H1 (cell line): Measurements from ENCODE around the gene JOSD1. TPM values are rescaled to one million over a fixed set of nuclear protein-coding genes. Genes with fewer than 3 reads are reported as not detected.

Experiments used
- CTCF ChIA-PET: fragments of 300-600 bp; sonication (Branson Sonifier 250); formaldehyde crosslinking; loops from one replicate; lab custom pipeline; 2021; ENCODE audit not compliant: partially characterized antibody; lab: Charles Lee
- POLR2A ChIA-PET: fragments of 300-600 bp; sonication (Branson Sonifier 250); formaldehyde crosslinking; loops from one replicate; lab custom pipeline; 2021; ENCODE audit warnings: inconsistent platforms; ENCODE audit not compliant: partially characterized antibody; lab: Charles Lee
- DNase-seq, 2 experiments: peaks; one replicate each; pipeline versions ENCODE4 v3.0.0 to v3.0.0-alpha.2; 2010 to 2022; ENCODE audit warnings: low spot score in 2 of 2, low read depth in 1 of 2, mixed read lengths in 1 of 2
- FAIRE-seq: peaks from 2 replicates; lab custom pipeline; 2011; peaks lifted over from hg19 to GRCh38; lab: Jason Lieb, UNC
- H2AFZ ChIP-seq: 2 replicates; pipeline ENCODE4 v1.8.1; 2012; ENCODE audit warnings: low read length, inconsistent platforms
- H2AK5ac ChIP-seq: 2 replicates; pipeline ENCODE4 v1.6.1; 2013; ENCODE audit warnings: low read depth, low read length
- H2BK120ac ChIP-seq: replicated peaks from 2 replicates; pipeline ENCODE3; 2013; ENCODE audit warnings: low read depth, low read length, inconsistent platforms
- H2BK12ac ChIP-seq: 2 replicates; pipeline ENCODE4 v1.6.1; 2013; ENCODE audit warnings: low read depth, low read length
- H2BK15ac ChIP-seq: 2 replicates; pipeline ENCODE4 v1.6.1; 2013; ENCODE audit warnings: low read length
- H2BK20ac ChIP-seq: 2 replicates; pipeline ENCODE4 v1.6.1; 2013; ENCODE audit warnings: low read length
- H2BK5ac ChIP-seq: 2 replicates; pipeline ENCODE4 v1.6.1; 2013; ENCODE audit warnings: low read depth, low read length
- H3K14ac ChIP-seq: 2 replicates; pipeline ENCODE4 v1.6.1; 2013; ENCODE audit warnings: inconsistent platforms; ENCODE audit not compliant: insufficient read length
- H3K18ac ChIP-seq: 2 replicates; pipeline ENCODE4 v1.6.1; 2013; ENCODE audit warnings: low read length; ENCODE audit errors: extremely low read depth
- H3K23ac ChIP-seq: 2 replicates; pipeline ENCODE4 v1.6.1; 2013; ENCODE audit warnings: inconsistent platforms; ENCODE audit not compliant: insufficient read length
- H3K23me2 ChIP-seq: 2 replicates; pipeline ENCODE4 v1.6.1; 2013; ENCODE audit warnings: low read depth, low read length
- H3K27ac ChIP-seq: 2 replicates; pipeline ENCODE4 v1.6.1; 2011; ENCODE audit warnings: low read depth, low read length, inconsistent platforms
- H3K27me3 ChIP-seq, 4 experiments: replicated peaks in 1 of 4; 1 replicate in 1 of 4; 2 replicates in 3 of 4; pipeline versions ENCODE4 v1.6.1 to v1.8.1; 2011 to 2013; ENCODE audit warnings: low read length in 3 of 4, mild to moderate bottlenecking in 3 of 4, inconsistent platforms in 2 of 4, mixed read lengths in 2 of 4, moderate library complexity in 1 of 4; ENCODE audit not compliant: control insufficient read depth in 3 of 4, insufficient read depth in 3 of 4; ENCODE audit errors: extremely low read depth in 1 of 4
- H3K36me3 ChIP-seq, 4 experiments: 2 replicates each; pipeline versions ENCODE4 v1.6.1 to v1.8.1; 2011 to 2013; ENCODE audit warnings: mild to moderate bottlenecking in 4 of 4, low read length in 3 of 4, moderate library complexity in 2 of 4, control low read depth in 1 of 4, inconsistent platforms in 1 of 4; ENCODE audit not compliant: insufficient read depth in 4 of 4, control insufficient read depth in 2 of 4
- H3K4ac ChIP-seq: replicated peaks from 2 replicates; pipeline ENCODE3; 2013; ENCODE audit warnings: low read length, low read depth, mixed read lengths, inconsistent platforms; ENCODE audit not compliant: insufficient read length
- H3K4me1 ChIP-seq, 4 experiments: replicated peaks in 1 of 4; 1 replicate in 1 of 4; 2 replicates in 3 of 4; pipeline versions ENCODE4 v1.6.1 to v1.8.1; 2011 to 2013; ENCODE audit warnings: low read length in 3 of 4, inconsistent platforms in 2 of 4, mixed read lengths in 1 of 4; ENCODE audit not compliant: insufficient read depth in 4 of 4, control insufficient read depth in 3 of 4
- H3K4me2 ChIP-seq, 2 experiments: 2 replicates each; pipeline versions ENCODE4 v1.6.1 to v1.8.1; 2011 to 2013; ENCODE audit warnings: low read depth in 2 of 2, low read length in 2 of 2, control low read depth in 1 of 2, inconsistent platforms in 1 of 2, mild to moderate bottlenecking in 1 of 2; ENCODE audit not compliant: insufficient read depth in 1 of 2
- H3K4me3 ChIP-seq, 4 experiments: fragments of 200-600, 300-600 bp in 1 of 4; sonication (generic), shearing (Covaris generic), sonication (Bioruptor Twin) in 1 of 4; 2 replicates each; pipeline versions ENCODE4 v1.5.1 to v1.8.1; 2011 to 2016; ENCODE audit warnings: low read length in 4 of 4, low read depth in 3 of 4, control low read depth in 2 of 4, inconsistent platforms in 2 of 4, mild to moderate bottlenecking in 2 of 4, mixed read lengths in 1 of 4, moderate library complexity in 1 of 4; ENCODE audit not compliant: insufficient read depth in 2 of 4; ENCODE audit errors: extremely low read depth in 1 of 4
- H3K56ac ChIP-seq: replicated peaks from 2 replicates; pipeline ENCODE3; 2013; ENCODE audit warnings: low read depth, mild to moderate bottlenecking, mixed read lengths, low read length, inconsistent platforms; ENCODE audit not compliant: insufficient read length
- H3K79me1 ChIP-seq: 2 replicates; pipeline ENCODE4 v1.6.1; 2013; ENCODE audit warnings: low read depth, low read length, control low read depth
- H3K79me2 ChIP-seq, 2 experiments: 2 replicates each; pipeline versions ENCODE4 v1.6.1 to v1.8.1; 2012 to 2013; ENCODE audit warnings: low read length in 2 of 2, mild to moderate bottlenecking in 2 of 2, inconsistent platforms in 1 of 2; ENCODE audit not compliant: insufficient read depth in 2 of 2, control insufficient read depth in 1 of 2
- H3K9ac ChIP-seq, 4 experiments: replicated peaks in 1 of 4; 1 replicate in 1 of 4; 2 replicates in 3 of 4; pipeline versions ENCODE4 v1.6.1 to v1.8.1; 2011 to 2013; ENCODE audit warnings: low read depth in 3 of 4, low read length in 3 of 4, control low read depth in 2 of 4, mild to moderate bottlenecking in 2 of 4, moderate library complexity in 2 of 4, inconsistent platforms in 1 of 4; ENCODE audit errors: extremely low read depth in 1 of 4
- H3K9me3 ChIP-seq, 2 experiments: 2 replicates each; pipeline versions ENCODE4 v1.6.1 to v1.8.1; 2012 to 2013; ENCODE audit warnings: mild to moderate bottlenecking in 2 of 2, moderate library complexity in 2 of 2, control low read depth in 1 of 2, inconsistent platforms in 1 of 2, low read depth in 1 of 2, low read length in 1 of 2, mixed read lengths in 1 of 2; ENCODE audit not compliant: insufficient read depth in 2 of 2
- H4K20me1 ChIP-seq, 2 experiments: replicated peaks in 1 of 2; 2 replicates each; pipeline versions ENCODE3 to v1.8.1; 2011 to 2013; ENCODE audit warnings: inconsistent platforms in 2 of 2, low read length in 2 of 2, mild to moderate bottlenecking in 1 of 2; ENCODE audit not compliant: insufficient read depth in 2 of 2, control insufficient read depth in 1 of 2
- H4K5ac ChIP-seq: 2 replicates; pipeline ENCODE4 v1.6.1; 2013; ENCODE audit warnings: low read length, low read depth, mixed read lengths, inconsistent platforms; ENCODE audit not compliant: insufficient read length
- H4K8ac ChIP-seq: 2 replicates; pipeline ENCODE4 v1.8.0; 2013; ENCODE audit warnings: mild to moderate bottlenecking, moderate library complexity, low read length, inconsistent platforms; ENCODE audit not compliant: insufficient read depth; ENCODE audit errors: extremely low read depth
- H4K91ac ChIP-seq: replicated peaks from 2 replicates; pipeline ENCODE3; 2013; ENCODE audit warnings: low read length, mixed read lengths, inconsistent platforms; ENCODE audit not compliant: insufficient read length
- ATF3 ChIP-seq: IDR thresholded peaks from 2 replicates; pipeline ENCODE4 v1.6.1; 2011; ENCODE audit warnings: low read depth, mild to moderate bottlenecking, low read length; ENCODE audit not compliant: insufficient read depth
- CBX5 ChIP-seq: fragments of 300-800, 300-1000 bp; sonication (generic); IDR thresholded peaks from 2 replicates; pipeline ENCODE4 v1.7.1; 2016; ENCODE audit warnings: antibody characterized with exemption, low read length, low read depth
- GTF2F1 ChIP-seq: IDR thresholded peaks from 2 replicates; pipeline ENCODE4 v1.6.1; 2012; ENCODE audit warnings: low read depth, low read length, improper control_type of control experiment, borderline replicate concordance
- JUND ChIP-seq: IDR thresholded peaks from 2 replicates; pipeline ENCODE4 v1.6.1; 2011; ENCODE audit warnings: mild to moderate bottlenecking, improper control_type of control experiment, low read length
- KDM4A ChIP-seq: IDR thresholded peaks from one replicate; pipeline ENCODE4 v1.7.1; 2012; ENCODE audit warnings: low read depth, mild to moderate bottlenecking, moderate library complexity, low read length, inconsistent platforms; ENCODE audit not compliant: severe bottlenecking
- KDM5A ChIP-seq: fragments of 200-600 bp; IDR thresholded peaks from 2 replicates; pipeline ENCODE4 v1.7.1; 2012; ENCODE audit warnings: mild to moderate bottlenecking, low read length, inconsistent platforms, mixed read lengths
- RAD21 ChIP-seq, 2 experiments: IDR thresholded peaks in 1 of 2; conservative IDR thresholded peaks in 1 of 2; 2 replicates each; pipeline ENCODE4 v1.6.1; 2011; ENCODE audit warnings: low read depth in 2 of 2, low read length in 2 of 2, improper control_type of control experiment in 1 of 2, inconsistent platforms in 1 of 2, mild to moderate bottlenecking in 1 of 2, moderate library complexity in 1 of 2
- RXRA ChIP-seq: IDR thresholded peaks from 2 replicates; pipeline ENCODE4 v1.6.1; 2011; ENCODE audit warnings: low read depth, mild to moderate bottlenecking, low read length, moderate library complexity; ENCODE audit not compliant: insufficient read depth
- SP4 ChIP-seq: IDR thresholded peaks from 2 replicates; pipeline ENCODE4 v1.6.1; 2012; ENCODE audit warnings: low read length, inconsistent platforms
- TAF7 ChIP-seq: optimal IDR thresholded peaks from 2 replicates; pipeline ENCODE3; 2011; ENCODE audit warnings: low read depth, mild to moderate bottlenecking, inconsistent platforms, low read length, moderate library complexity, borderline replicate concordance
- ZNF274 ChIP-seq: IDR thresholded peaks from 2 replicates; pipeline ENCODE4 v1.7.0; 2012; ENCODE audit warnings: low read length, borderline replicate concordance; ENCODE audit errors: extremely low read depth
- WGBS, 2 experiments: shearing (Covaris generic) in 1 of 2; methylation state at CpG; one replicate each; pipeline versions ENCODE4 v1.1.6 to v1.1.7; 2013 to 2015; ENCODE audit warnings: low lambda C conversion rate in 2 of 2, mixed read lengths in 2 of 2, inconsistent platforms in 1 of 2, low coverage in 1 of 2, missing lambda C conversion rate in 1 of 2; ENCODE audit not compliant: insufficient replicate concordance in 2 of 2, insufficient coverage in 1 of 2, insufficient read length in 1 of 2; ENCODE audit errors: extremely low coverage in 1 of 2, missing lambda C conversion rate in 1 of 2; 5-methylcytosine and 5-hydroxymethylcytosine counted together
- polyA plus RNA-seq, 7 experiments: library from polyadenylated mRNA; depleted of rRNA in 3 of 7; stranded (reverse) in 5 of 7; unstranded in 2 of 7; fragments of >200 nt in 5 of 7; fragments of 200-250 nt in 2 of 7; gene quantifications; 1 replicate in 5 of 7; 2 replicates in 1 of 7; 4 replicates in 1 of 7; pipeline versions ENCODE4 v1.2.1 to v1.2.3, GENCODE V29; 2011 to 2013; ENCODE audit warnings: missing spikeins in 2 of 7, mixed read lengths in 2 of 7
- total RNA-seq: library from RNA; stranded (reverse); fragmentation: NEBNext Ultra II Directional; extraction: Animal tissue kit (Norgen Biotek cat#: 25700); gene quantifications from 2 replicates; pipeline ENCODE4 v1.2.1, GENCODE V29; 2021

The JOSD1 gene
- total and polyA plus RNA-seq, 2 of the 8 experiments (the other 6 are each of a cell fraction or from before 2014, with no cell fraction given) = 18.4 to 20.2 TPM

- H3K23ac ChIP-seq = no peak overlapping the region
- H3K27ac ChIP-seq = peak overlapping the region; percentile 99
- H3K14ac ChIP-seq = no peak overlapping the region
- CTCF ChIA-PET = no interaction called here
- H2AK5ac ChIP-seq = no peak overlapping the region
- H4K91ac ChIP-seq = no peak overlapping the region
- POLR2A ChIA-PET = interaction anchor here (0.9 to 1.4 kb wide), 3 partner anchors 12 to 50 kb away, joined by 3 read pairs; partner anchors contain the start of gene GTPBP1
- H3K79me2 ChIP-seq = 0 out of 4 replicates have a peak, but pooled peaks cover 0 to 7% of the 10 kb centered on the region in 2 experiments
- no peak overlapping the region for H2BK20ac ChIP-seq
- H2BK120ac ChIP-seq = no peak overlapping the region
- H3K18ac ChIP-seq = peak overlapping the region; percentile 76
- H3K4me3 ChIP-seq = peak overlapping the region; percentile 86 to 94 (median 87)
- H2BK12ac ChIP-seq = no peak overlapping the region
- 0 out of 2 replicates have a peak overlapping the region, but pooled peaks have one; percentile 5 for H2BK5ac ChIP-seq
- WGBS, 2 experiments = 10% methylated on average over 22 of the region's 22 CpGs; no CpG with 5 or more reads in 1 of the 2 experiments
- peak overlapping the region; percentile 91 for H2AFZ ChIP-seq
- H3K56ac ChIP-seq = no peak overlapping the region
- H3K36me3 ChIP-seq = 0 out of 8 replicates have a peak, but pooled peaks cover 0 to 3% (median 0%) of the 10 kb centered on the region in 4 experiments
- no peaks in the 10 kb centered on the region for H3K9me3 ChIP-seq
- H2BK15ac ChIP-seq = peak overlapping the region; percentile 21; the same call in 1 of the 2 replicates
- peaks cover 5% of the 10 kb centered on the region for H3K23me2 ChIP-seq
- FAIRE-seq (no peak), DNase-seq (peak in 1 of 2 experiments; percentile 5)
- H3K27me3 ChIP-seq = no peaks in the 10 kb centered on the region
- no peak overlapping the region for H3K4ac ChIP-seq
- H4K8ac ChIP-seq = no peak overlapping the region
- H3K79me1 ChIP-seq = no peaks in the 10 kb centered on the region
- peak overlapping the region; percentile 75 to 90 for H3K4me2 ChIP-seq
- no peaks in the 10 kb centered on the region for H4K20me1 ChIP-seq
- peak overlapping the region in 3 of 4 experiments; percentile 55 to 99 (median 97); a peak in 6 of 7 replicates for H3K9ac ChIP-seq
- no peak overlapping the region for H4K5ac ChIP-seq
- H3K4me1 ChIP-seq = peaks cover 0 to 5% (median 1%) of the 10 kb centered on the region in 4 experiments; a peak in 3 of 7 replicates
- peak; percentile 17 for TF ChIP-seq KDM4A
- TF ChIP-seq CBX5 = no peak
- TF ChIP-seq JUND = no peak
- no peak; the same call in 1 of the 2 replicates for TF ChIP-seq SP4
- no peak for TF ChIP-seq RAD21 (IDR thresholded peaks at IDR 0.05 in 1 of 2, conservative IDR thresholded peaks at IDR 0.05 in 1 of 2; ENCODE audit: low read depth in 2 of 2, low read length in 2 of 2)
- TF ChIP-seq ATF3 = no peak
- no peak for TF ChIP-seq KDM5A
- no peak for TF ChIP-seq RXRA
- TF ChIP-seq GTF2F1 = no peak
- no peak for TF ChIP-seq ZNF274
- TF ChIP-seq TAF7 = no peak
These were observed 45.1 kb downstream of the JOSD1 start for GRCh38 chr22:38655519-38656255.
